ENCODE measurements around the gene MAP2. TPM values are rescaled to one million over a fixed set of nuclear protein-coding genes. Genes with fewer than 3 reads are reported as not detected.

MAP2 gene
- total and polyA plus RNA-seq, 5 donors = 2.8 to 6.2 (median 3.5) TPM

GRCh38 chr2:209536363-209536762 is 112.5 kb downstream of the MAP2 start:
- WGBS = 58% methylated on average over 2 of the region's 2 CpGs
- Histone ChIP-seq H3K27me3 (ENCODE audit: control insufficient read depth, insufficient read depth) (no peaks in the 10 kb centered on the region), H3K9me3 (ENCODE audit: control insufficient read depth, low read length) (no peaks in the 10 kb centered on the region), H3K27ac (ENCODE audit: low read length) (no peak overlapping the region), H3K4me3 (ENCODE audit: low read length) (no peak overlapping the region), H3K4me1 (ENCODE audit: control insufficient read depth, insufficient read depth, low read length) (no peaks in the 10 kb centered on the region)
- DNase-seq = no peak
- ATAC-seq = peak in 1 of 2 donors; percentile 36
- intact Hi-C loops (cut with DNase I) = no loop called here

GRCh38 chr2:209547726-209548125 is 123.9 kb downstream of the MAP2 start:
- ATAC-seq = no peak
- intact Hi-C loops (cut with DNase I) = loop anchor here in 1 of 4 donors (10.0 kb wide), 1 partner anchor 123 kb away; the partner anchor contains the start of gene MAP2
- WGBS = 65% methylated on average over 1 of the region's 1 CpG

GRCh38 chr2:209549589-209549988 is 125.7 kb downstream of the MAP2 start:
- ATAC-seq = no peak

More at GRCh38 chr2:209547726-209548125, 123.9 kb downstream of the MAP2 start:
- H3K4me3 ChIP-seq (ENCODE audit: low read length) = no peak overlapping the region
- H3K27ac ChIP-seq (ENCODE audit: low read length) = no peak overlapping the region
- H3K27me3 ChIP-seq (ENCODE audit: control insufficient read depth, insufficient read depth) = no peaks in the 10 kb centered on the region
- DNase-seq = no peak
- no peaks in the 10 kb centered on the region for H3K4me1 ChIP-seq (ENCODE audit: control insufficient read depth, insufficient read depth, low read length)
- no peaks in the 10 kb centered on the region for H3K9me3 ChIP-seq (ENCODE audit: control insufficient read depth, low read length)

GRCh38 chr2:209553913-209554312 is 130.1 kb downstream of the MAP2 start:
- Histone ChIP-seq H3K27ac (ENCODE audit: low read length) (no peak overlapping the region), H3K4me3 (ENCODE audit: low read length) (no peak overlapping the region), H3K4me1 (ENCODE audit: control insufficient read depth, insufficient read depth, low read length) (no peaks in the 10 kb centered on the region), H3K9me3 (ENCODE audit: control insufficient read depth, low read length) (no peaks in the 10 kb centered on the region), H3K27me3 (ENCODE audit: control insufficient read depth, insufficient read depth) (no peaks in the 10 kb centered on the region)
- DNase-seq (no peak), ATAC-seq (no peak)
- intact Hi-C loops (cut with DNase I) = loop anchor here in 2 of 4 donors (10.0 kb wide), 2 partner anchors 129 to 219 kb away; partner anchors contain the start of gene MAP2 (in 1 of the 2)
- 82% methylated on average over 3 of the region's 3 CpGs for WGBS

More at GRCh38 chr2:209549589-209549988, 125.7 kb downstream of the MAP2 start:
- Histone ChIP-seq H3K9me3 (ENCODE audit: control insufficient read depth, low read length) (no peaks in the 10 kb centered on the region), H3K27me3 (ENCODE audit: control insufficient read depth, insufficient read depth) (no peaks in the 10 kb centered on the region), H3K27ac (ENCODE audit: low read length) (no peak overlapping the region), H3K4me1 (ENCODE audit: control insufficient read depth, insufficient read depth, low read length) (no peaks in the 10 kb centered on the region), H3K4me3 (ENCODE audit: low read length) (no peak overlapping the region)
- 88% methylated on average over 3 of the region's 3 CpGs for WGBS
- intact Hi-C loops (cut with DNase I) = loop anchor here in 1 of 4 donors (10.0 kb wide), 1 partner anchor 125 kb away; the partner anchor contains the start of gene MAP2
- DNase-seq = no peak

GRCh38 chr2:209556354-209556961 is 132.6 kb downstream of the MAP2 start:
- H3K9me3 ChIP-seq (ENCODE audit: control insufficient read depth, low read length) = no peaks in the 10 kb centered on the region
- no peaks in the 10 kb centered on the region for H3K4me1 ChIP-seq (ENCODE audit: control insufficient read depth, insufficient read depth, low read length)
- intact Hi-C loops (cut with DNase I) = loop anchor here in 2 of 4 donors (10.0 kb wide), 2 partner anchors 132 to 222 kb away; partner anchors contain the start of gene MAP2 (in 1 of the 2)
- 56% methylated on average over 4 of the region's 4 CpGs for WGBS
- ATAC-seq (peak in 1 of 2 donors; percentile 71), DNase-seq (no peak)
- H3K27me3 ChIP-seq (ENCODE audit: control insufficient read depth, insufficient read depth) = no peaks in the 10 kb centered on the region
- H3K27ac ChIP-seq (ENCODE audit: low read length) = no peak overlapping the region
- H3K4me3 ChIP-seq (ENCODE audit: low read length) = no peak overlapping the region

GRCh38 chr2:209560911-209561310 is 137.1 kb downstream of the MAP2 start:
- 76% methylated on average over 3 of the region's 3 CpGs for WGBS
- no peak for ATAC-seq
- Histone ChIP-seq H3K27ac (ENCODE audit: low read length) (no peak overlapping the region), H3K4me3 (ENCODE audit: low read length) (no peak overlapping the region), H3K9me3 (ENCODE audit: control insufficient read depth, low read length) (no peaks in the 10 kb centered on the region), H3K4me1 (ENCODE audit: control insufficient read depth, insufficient read depth, low read length) (no peaks in the 10 kb centered on the region), H3K27me3 (ENCODE audit: control insufficient read depth, insufficient read depth) (no peaks in the 10 kb centered on the region)
- DNase-seq = no peak
- intact Hi-C loops (cut with DNase I) = loop anchor here in 1 of 4 donors (5.0 kb wide), 1 partner anchor 139 kb away; the partner anchor contains the start of gene MAP2

- DNase-seq (no peak), ATAC-seq (no peak)
- intact Hi-C loops (cut with DNase I) = loop anchor here in 1 of 4 donors (5.0 kb wide), 1 partner anchor 141 kb away; the partner anchor contains the start of gene MAP2
- no peaks in the 10 kb centered on the region for H3K4me1 ChIP-seq (ENCODE audit: control insufficient read depth, insufficient read depth, low read length)
- no peaks in the 10 kb centered on the region for H3K9me3 ChIP-seq (ENCODE audit: control insufficient read depth, low read length)
- no peak overlapping the region for H3K4me3 ChIP-seq (ENCODE audit: low read length)
- no peak overlapping the region for H3K27ac ChIP-seq (ENCODE audit: low read length)
- WGBS = 93% methylated on average over 5 of the region's 5 CpGs
- no peaks in the 10 kb centered on the region for H3K27me3 ChIP-seq (ENCODE audit: control insufficient read depth, insufficient read depth)
These were observed 139.6 kb downstream of the MAP2 start for GRCh38 chr2:209563453-209563852.

- H3K27me3 ChIP-seq (ENCODE audit: control insufficient read depth, insufficient read depth) = no peaks in the 10 kb centered on the region
- 87% methylated on average over 3 of the region's 3 CpGs for WGBS
- DNase-seq = no peak
- intact Hi-C loops (cut with DNase I) = loop anchor here in 1 of 4 donors (5.0 kb wide), 1 partner anchor 143 kb away; the partner anchor contains the start of gene MAP2
- H3K4me1 ChIP-seq (ENCODE audit: control insufficient read depth, insufficient read depth, low read length) = no peaks in the 10 kb centered on the region
- no peaks in the 10 kb centered on the region for H3K9me3 ChIP-seq (ENCODE audit: control insufficient read depth, low read length)
- no peak overlapping the region for H3K4me3 ChIP-seq (ENCODE audit: low read length)
- H3K27ac ChIP-seq (ENCODE audit: low read length) = no peak overlapping the region
- no peak for ATAC-seq
These were observed 141.0 kb downstream of the MAP2 start for GRCh38 chr2:209564816-209565215.

GRCh38 chr2:209565896-209566582 is 142.2 kb downstream of the MAP2 start:
- intact Hi-C loops (cut with DNase I) = no loop called here
- no peaks in the 10 kb centered on the region for H3K4me1 ChIP-seq (ENCODE audit: control insufficient read depth, insufficient read depth, low read length)
- WGBS = 88% methylated on average over 7 of the region's 7 CpGs

GRCh38 chr2:209570194-209570593 is 146.3 kb downstream of the MAP2 start:
- intact Hi-C loops (cut with DNase I) = loop anchor here in 2 of 4 donors (10.0 kb wide), 2 partner anchors 45 to 235 kb away; no protein-coding TSS in a partner anchor
- Histone ChIP-seq H3K27ac (ENCODE audit: low read length) (no peak overlapping the region), H3K9me3 (ENCODE audit: control insufficient read depth, low read length) (no peaks in the 10 kb centered on the region), H3K4me3 (ENCODE audit: low read length) (no peak overlapping the region), H3K4me1 (ENCODE audit: control insufficient read depth, insufficient read depth, low read length) (no peaks in the 10 kb centered on the region), H3K27me3 (ENCODE audit: control insufficient read depth, insufficient read depth) (no peaks in the 10 kb centered on the region)
- no peak for ATAC-seq
- 92% methylated on average over 1 of the region's 1 CpG for WGBS
- DNase-seq = no peak

More at GRCh38 chr2:209565896-209566582, 142.2 kb downstream of the MAP2 start:
- no peaks in the 10 kb centered on the region for H3K27me3 ChIP-seq (ENCODE audit: control insufficient read depth, insufficient read depth)
- H3K27ac ChIP-seq (ENCODE audit: low read length) = no peak overlapping the region
- ATAC-seq (no peak), DNase-seq (no peak)
- no peaks in the 10 kb centered on the region for H3K9me3 ChIP-seq (ENCODE audit: control insufficient read depth, low read length)
- H3K4me3 ChIP-seq (ENCODE audit: low read length) = no peak overlapping the region

- Histone ChIP-seq H3K27ac (ENCODE audit: low read length) (no peak overlapping the region), H3K9me3 (ENCODE audit: control insufficient read depth, low read length) (no peaks in the 10 kb centered on the region), H3K4me3 (ENCODE audit: low read length) (no peak overlapping the region), H3K27me3 (ENCODE audit: control insufficient read depth, insufficient read depth) (no peaks in the 10 kb centered on the region), H3K4me1 (ENCODE audit: control insufficient read depth, insufficient read depth, low read length) (no peaks in the 10 kb centered on the region)
- DNase-seq = no peak
- WGBS = 99% methylated on average over 2 of the region's 2 CpGs
- intact Hi-C loops (cut with DNase I) = loop anchor here in 2 of 4 donors (10.0 kb wide), 2 partner anchors 50 to 240 kb away; no protein-coding TSS in a partner anchor
- no peak for ATAC-seq
These were observed 150.7 kb downstream of the MAP2 start for GRCh38 chr2:209574515-209574914.
